Keratinocyte (primary cell): ENCODE results near the gene CEPT1. TPM values are rescaled to one million over a fixed set of nuclear protein-coding genes. Genes with fewer than 3 reads are reported as not detected.

Experiments
- DNase-seq: peaks from one replicate; pipeline ENCODE4 v3.0.0-alpha.2; 2011; ENCODE audit warnings: low read depth, missing footprints, low spot score
- FAIRE-seq: peaks from 2 replicates; lab custom pipeline; 2011; peaks lifted over from hg19 to GRCh38; lab: Jason Lieb, UNC
- H2AFZ ChIP-seq: 2 replicates; pipeline ENCODE4 v1.6.0; 2012; ENCODE audit warnings: low read length, control low read depth, inconsistent platforms; ENCODE audit not compliant: control insufficient read depth
- H3K27ac ChIP-seq: 2 replicates; pipeline ENCODE4 v1.5.1; 2011; ENCODE audit warnings: low read length; ENCODE audit not compliant: control insufficient read depth, insufficient read depth
- H3K27me3 ChIP-seq: 3 replicates; pipeline ENCODE4 v1.6.0; 2011; ENCODE audit warnings: low read length; ENCODE audit not compliant: control insufficient read depth, insufficient read depth; ENCODE audit errors: extremely low read depth
- H3K36me3 ChIP-seq, 2 experiments: 2 replicates in 1 of 2; 3 replicates in 1 of 2; pipeline ENCODE4 v1.5.1; 2011; ENCODE audit warnings: low read length in 2 of 2, mild to moderate bottlenecking in 1 of 2; ENCODE audit not compliant: control insufficient read depth in 2 of 2, insufficient read depth in 2 of 2; ENCODE audit errors: extremely low read depth in 1 of 2
- H3K4me1 ChIP-seq: 3 replicates; pipeline ENCODE4 v1.5.1; 2011; ENCODE audit warnings: low read length; ENCODE audit not compliant: control insufficient read depth, insufficient read depth; ENCODE audit errors: extremely low read depth
- H3K4me2 ChIP-seq: 3 replicates; pipeline ENCODE4 v1.6.0; 2011; ENCODE audit warnings: low read depth, low read length; ENCODE audit not compliant: control insufficient read depth, insufficient read depth; ENCODE audit errors: extremely low read depth
- H3K4me3 ChIP-seq, 3 experiments: fragments of 200-600 bp in 1 of 3; sonication (generic) in 1 of 3; 2 replicates in 2 of 3; 3 replicates in 1 of 3; pipeline ENCODE4 v1.5.1; 2011 to 2016; ENCODE audit warnings: low read length in 3 of 3, mild to moderate bottlenecking in 3 of 3, control low read depth in 2 of 3, inconsistent platforms in 1 of 3, low read depth in 1 of 3, mixed read lengths in 1 of 3, mixed run types in 1 of 3, moderate library complexity in 1 of 3; ENCODE audit not compliant: control insufficient read depth in 2 of 3, insufficient read depth in 2 of 3; ENCODE audit errors: extremely low read depth in 1 of 3
- H3K79me2 ChIP-seq: 2 replicates; pipeline ENCODE4 v1.6.0; 2012; ENCODE audit warnings: low read length; ENCODE audit not compliant: control insufficient read depth, insufficient read depth
- H3K9ac ChIP-seq: 3 replicates; pipeline ENCODE4 v1.6.0; 2011; ENCODE audit warnings: low read length; ENCODE audit not compliant: control insufficient read depth, insufficient read depth; ENCODE audit errors: extremely low read depth
- H3K9me1 ChIP-seq: 3 replicates; pipeline ENCODE4 v1.6.0; 2011; ENCODE audit warnings: low read length; ENCODE audit not compliant: control insufficient read depth, insufficient read depth; ENCODE audit errors: extremely low read depth
- H3K9me3 ChIP-seq: 2 replicates; pipeline ENCODE4 v1.5.1; 2012; ENCODE audit warnings: low read depth, low read length; ENCODE audit not compliant: control insufficient read depth
- H4K20me1 ChIP-seq: 3 replicates; pipeline ENCODE4 v1.6.0; 2011; ENCODE audit warnings: low read length; ENCODE audit not compliant: control insufficient read depth, insufficient read depth; ENCODE audit errors: extremely low read depth
- CTCF ChIP-seq, 3 experiments: IDR thresholded peaks in 1 of 3; conservative IDR thresholded peaks in 1 of 3; optimal IDR thresholded peaks in 1 of 3; 2 replicates in 2 of 3; 3 replicates in 1 of 3; pipeline versions ENCODE3 to v1.5.1; 2011; ENCODE audit warnings: low read length in 3 of 3, mild to moderate bottlenecking in 3 of 3, moderate library complexity in 2 of 3, control low read depth in 1 of 3, inconsistent platforms in 1 of 3; ENCODE audit not compliant: insufficient read depth in 2 of 3; ENCODE audit errors: extremely low read depth in 1 of 3
- EZH2 ChIP-seq: IDR thresholded peaks from one replicate; pipeline ENCODE4 v1.6.1; 2012; ENCODE audit warnings: inconsistent platforms, mild to moderate bottlenecking, low read length, moderate library complexity
- dilution Hi-C: fragments of 300-500 bp; cut with MboI; formaldehyde crosslinking; loops from one replicate; pipeline ENCODE4 v1.7.0; 2020; ENCODE audit warnings: low sequenced_read_pairs; ENCODE audit not compliant: extremely low pct_ligation_motif_present
- polyA plus RNA-seq, 5 experiments: library from polyadenylated mRNA; depleted of rRNA in 3 of 5; stranded (reverse) in 3 of 5; stranded (forward) in 1 of 5; unstranded in 1 of 5; fragments of >200 nt; gene quantifications; 1 replicate in 1 of 5; 2 replicates in 3 of 5; 3 replicates in 1 of 5; pipeline versions ENCODE4 v1.2.1 to v1.2.3, GENCODE V29; 2011 to 2012; ENCODE audit warnings: missing spikeins in 2 of 5, low read depth in 1 of 5, low replicate concordance in 1 of 5

CEPT1 gene
- polyA plus RNA-seq, 1 donor (not counting 4 experiments of a cell fraction or from before 2014, with no cell fraction given) = 65.2 TPM

- no peak overlapping the region for H3K27ac ChIP-seq
- H3K4me3 ChIP-seq = no peak overlapping the region
- peaks cover 29% of the 10 kb centered on the region for H3K4me1 ChIP-seq
Measured at GRCh38 chr1:111201275-111202090, 61.5 kb downstream of the CEPT1 start.

GRCh38 chr1:111202366-111202706, 62.3 kb downstream of the CEPT1 start:
- Histone ChIP-seq H3K27ac (peak overlapping the region; percentile 17), H3K36me3 (peaks cover 0 to 2% of the 10 kb centered on the region in 2 experiments), H3K27me3 (no peaks in the 10 kb centered on the region), H2AFZ (no peak overlapping the region), H3K4me3 (peak overlapping the region in 1 of 3 experiments; percentile 21), H3K4me2 (peak overlapping the region; percentile 62), H3K9ac (no peak overlapping the region), H3K9me3 (no peaks in the 10 kb centered on the region), H3K4me1 (peaks cover 29% of the 10 kb centered on the region), H4K20me1 (no peaks in the 10 kb centered on the region), H3K9me1 (no peaks in the 10 kb centered on the region), H3K79me2 (no peaks in the 10 kb centered on the region)
- FAIRE-seq (no peak), DNase-seq (no peak)
- dilution Hi-C loops = no loop called here
- TF ChIP-seq CTCF (optimal IDR thresholded peaks at IDR 0.05 in 1 of 3, IDR thresholded peaks at IDR 0.05 in 1 of 3, conservative IDR thresholded peaks at IDR 0.05 in 1 of 3; ENCODE audit: extremely low read depth in 1 of 3, insufficient read depth in 2 of 3, low read length in 3 of 3) (no peak), EZH2 (no peak)

More at GRCh38 chr1:111201275-111202090, 61.5 kb downstream of the CEPT1 start:
- dilution Hi-C loops = no loop called here
- no peak overlapping the region for H2AFZ ChIP-seq
- no peaks in the 10 kb centered on the region for H3K27me3 ChIP-seq
- no peaks in the 10 kb centered on the region for H3K9me3 ChIP-seq
- no peak for FAIRE-seq
- no peak overlapping the region for H3K4me2 ChIP-seq
- peaks cover 0 to 2% of the 10 kb centered on the region in 2 experiments for H3K36me3 ChIP-seq
- no peaks in the 10 kb centered on the region for H3K9me1 ChIP-seq
- no peaks in the 10 kb centered on the region for H3K79me2 ChIP-seq
- TF ChIP-seq EZH2 (no peak), CTCF (optimal IDR thresholded peaks at IDR 0.05 in 1 of 3, IDR thresholded peaks at IDR 0.05 in 1 of 3, conservative IDR thresholded peaks at IDR 0.05 in 1 of 3; ENCODE audit: extremely low read depth in 1 of 3, insufficient read depth in 2 of 3, low read length in 3 of 3) (no peak)
- H3K9ac ChIP-seq = no peak overlapping the region
- no peak for DNase-seq
- no peaks in the 10 kb centered on the region for H4K20me1 ChIP-seq
